Smooth muscle cell of the brain vasculature (primary cell): ENCODE measurements around the gene MINAR2.
A peak's percentile ranks its signal among the peaks of the same experiment; 100 is the strongest.

Source experiments
- DNase-seq: peaks from one replicate; pipeline ENCODE4 v3.0.0-alpha.2; 2012; ENCODE audit warnings: low read depth, low spot score

The MINAR2 gene

GRCh38 chr5:129771058-129771838 lies 23.4 kb downstream of the MINAR2 start:
- peak; percentile 32 for DNase-seq

- no peak for DNase-seq
These were observed 25.5 kb downstream of the MINAR2 start for GRCh38 chr5:129773376-129773775.

DNA sequence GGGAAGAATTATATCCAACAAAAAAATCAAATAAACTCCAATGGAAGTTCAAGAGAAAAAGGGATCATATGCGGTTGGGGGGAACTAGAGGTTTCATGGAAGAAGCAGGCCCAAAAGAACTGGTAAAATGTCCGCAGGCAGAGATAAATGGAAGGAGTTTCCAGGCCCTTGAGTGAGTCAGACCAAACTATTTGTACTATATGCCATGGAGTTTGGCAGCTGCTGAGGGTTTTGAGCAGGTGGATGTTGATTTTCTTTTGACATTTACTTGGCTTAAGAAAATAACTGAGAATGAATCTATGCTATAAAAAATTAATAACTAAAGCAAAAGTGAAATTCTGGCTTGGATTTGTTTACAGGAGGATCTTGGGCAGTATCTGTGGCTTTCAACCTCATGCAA lies 33.7 kb downstream of the MINAR2 start:
- no peak for DNase-seq

DNA sequence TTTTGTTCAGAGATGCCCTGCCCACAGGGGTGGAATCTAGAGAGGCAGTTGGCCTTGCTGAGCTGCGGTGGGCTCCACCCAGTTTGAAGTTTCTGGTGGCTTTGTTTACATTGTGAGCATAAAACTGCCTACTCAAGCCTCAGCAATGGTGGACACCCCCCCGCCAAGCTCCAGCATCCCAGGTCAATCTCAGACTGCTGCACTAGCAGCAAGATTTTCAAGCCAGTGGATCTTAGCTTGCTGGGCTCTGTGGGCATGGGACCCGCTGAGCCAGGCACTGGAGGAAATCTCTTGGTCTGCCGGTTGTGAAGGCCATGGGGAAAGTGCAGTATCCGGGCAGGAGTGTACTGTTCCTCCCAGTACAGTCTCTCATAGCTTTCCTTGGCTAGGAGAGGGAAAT lies 55.5 kb downstream of the MINAR2 start:
- no peak for DNase-seq

DNA sequence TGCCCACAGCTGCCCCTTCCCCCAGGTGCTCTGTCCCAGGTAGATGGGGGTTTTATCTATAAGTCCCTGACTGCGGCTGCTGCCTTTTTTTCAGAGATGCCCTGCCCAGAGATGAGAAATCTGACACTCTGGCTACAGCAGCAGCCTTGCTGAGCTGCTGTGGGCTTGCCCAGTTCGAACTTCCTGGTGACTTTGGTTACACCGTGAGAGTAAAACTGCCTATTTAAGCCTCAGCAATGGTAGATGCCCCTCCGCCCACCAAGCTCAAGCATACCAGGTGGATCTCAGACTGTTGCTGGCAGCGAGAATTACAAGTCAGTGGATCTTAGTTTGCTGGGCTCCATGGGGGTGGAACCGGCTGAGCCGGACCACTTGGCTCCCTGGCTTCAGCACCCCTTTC lies 56.8 kb downstream of the MINAR2 start:
- no peak for DNase-seq

GRCh38 chr5:129807162-129807814 lies 59.4 kb downstream of the MINAR2 start:
- no peak for DNase-seq
